Heart right ventricle (tissue), 16 donors: ENCODE data around the gene TANGO2. TPM values are rescaled to one million over a fixed set of nuclear protein-coding genes. Genes with fewer than 3 reads are reported as not detected.
"Not testable (repeated sequence)": the region's sequence is repeated elsewhere in the genome, so short reads cannot be mapped to it uniquely, and the experiment has no call there.

Source experiments
- ATAC-seq, 8 donors: fragments of 200-7000 bp; cut with Tn5 transposase; one replicate each; pipeline ENCODE4 v1.9.1; 2020; ENCODE audit warnings: mild to moderate bottlenecking in 8 of 8, moderate library complexity in 8 of 8, moderate number of reproducible peaks in 1 of 8
- DNase-seq, 2 donors: peaks; one replicate each; pipeline ENCODE4 v3.0.0-alpha.2; 2020
- H3K27ac ChIP-seq, 10 donors: fragments of 200-600 bp; sonication (generic) in 2 of 10; one replicate each; pipeline versions ENCODE4 v1.5.0 to v1.8.0; 2020 to 2022; ENCODE audit warnings: mild to moderate bottlenecking in 3 of 10
- H3K27me3 ChIP-seq, 7 donors: fragments of 200-600 bp; one replicate each; pipeline ENCODE4 v1.8.0; 2021 to 2022; ENCODE audit warnings: mild to moderate bottlenecking in 2 of 7
- H3K36me3 ChIP-seq, 9 donors: fragments of 200-600 bp; sonication (generic) in 1 of 9; one replicate each; pipeline versions ENCODE4 v1.5.0 to v1.8.0; 2020 to 2022; ENCODE audit warnings: mild to moderate bottlenecking in 2 of 9
- H3K4me1 ChIP-seq, 9 donors: fragments of 200-600 bp; sonication (generic) in 1 of 9; one replicate each; pipeline versions ENCODE4 v1.5.0 to v1.8.0; 2020 to 2022; ENCODE audit warnings: mild to moderate bottlenecking in 4 of 9
- H3K4me3 ChIP-seq, 10 donors: fragments of 200-600 bp; sonication (generic) in 2 of 10; one replicate each; pipeline versions ENCODE4 v1.5.0 to v1.8.0; 2020 to 2022; ENCODE audit warnings: mild to moderate bottlenecking in 7 of 10, moderate library complexity in 2 of 10
- H3K9me3 ChIP-seq, 11 donors: fragments of 200-600 bp in 10 of 11; sonication (generic) in 2 of 11; one replicate each; pipeline versions ENCODE4 v1.5.0 to v1.8.0; 2013 to 2022; ENCODE audit warnings: mild to moderate bottlenecking in 2 of 11, control low read depth in 1 of 11, moderate library complexity in 1 of 11
- WGBS, 2 donors: extraction: QIAGEN DNeasy Blood & Tissue Kit; methylation state at CpG; one replicate each; pipeline ENCODE4 v1.1.7; 2013; ENCODE audit warnings: inconsistent platforms in 1 of 2; 5-methylcytosine and 5-hydroxymethylcytosine counted together
- intact Hi-C, 10 donors: fragments of 100-400 bp; cut with DNase I; formaldehyde crosslinking; loops; one replicate each; pipeline versions ENCODE4 v1.11.1 to v1.14.2; 2022
- polyA plus RNA-seq, 2 donors: library from polyadenylated mRNA; stranded (reverse); fragments of 200-250 nt; gene quantifications; one replicate each; pipeline ENCODE4 v1.2.3, GENCODE V29; 2013
- total RNA-seq, 10 donors: library from RNA; stranded (reverse); fragmentation: NEBNext Ultra II Directional in 3 of 10; extraction: Animal tissue kit (Norgen Biotek cat#: 25700) in 3 of 10; gene quantifications; one replicate each; pipeline versions ENCODE4 v1.2.1 to v1.2.4, GENCODE V29; 2021 to 2023
- TF ChIP-seq, protein P1 (sequence below), 9 donors: fragments of 200-600 bp; sonication (generic) in 2 of 9; IDR thresholded peaks; one replicate each; pipeline versions ENCODE4 v1.5.0 to v1.8.0; 2021 to 2022; ENCODE audit warnings: antibody characterized with exemption in 9 of 9, mild to moderate bottlenecking in 5 of 9, moderate library complexity in 1 of 9
- donor health status: Arrhythmogenic right ventricular cardiomyopathy.
- donor health status: ischemic (EF 13 %, LVEDD 7.1; RV severe dilation, severe dysfunction).
- donor health status: healthy with polysubstance abuse.
- donor health status: DM: no; HTN: yes; CAD: no.
- donor health status: DM: no; HTN: no; CAD: no.
- donor health status: ischemic (EF 25% LVEDD 6.9; RV normal size, moderate dysfunction).
- donor health status: ischemic (EF 25% LVEDD 5.7; RV mildly dilated, moderate dysfunction).
- donor health status: healthy.
- donor health status: DM: yes; HTN: yes; CAD: no.
- donor health status: Ischemic cardiomyopathy.
- donor health status: ischemic (EF 35%, LVEDD 5.7; RV mildly dilated, moderate dysfunction).
- donor health status: nonischemic (EF 11% LVEDD 7.7; RV severe dilation, severe dysfunction).
- donor health status: DM: yes; HTN: yes; CAD: no.
- donor health status: PGD.
- donor health status: ischemic (EF 29% LVEDD 5.4; RV normal size, mild dysfunction).
- donor health status: nonischemic (EF 23%, LVEDD 6.1; RV moderate dilation, normal function).

Gene TANGO2
- total and polyA plus RNA-seq, 12 donors = 34.1 to 139 (median 81.0) TPM

DNA sequence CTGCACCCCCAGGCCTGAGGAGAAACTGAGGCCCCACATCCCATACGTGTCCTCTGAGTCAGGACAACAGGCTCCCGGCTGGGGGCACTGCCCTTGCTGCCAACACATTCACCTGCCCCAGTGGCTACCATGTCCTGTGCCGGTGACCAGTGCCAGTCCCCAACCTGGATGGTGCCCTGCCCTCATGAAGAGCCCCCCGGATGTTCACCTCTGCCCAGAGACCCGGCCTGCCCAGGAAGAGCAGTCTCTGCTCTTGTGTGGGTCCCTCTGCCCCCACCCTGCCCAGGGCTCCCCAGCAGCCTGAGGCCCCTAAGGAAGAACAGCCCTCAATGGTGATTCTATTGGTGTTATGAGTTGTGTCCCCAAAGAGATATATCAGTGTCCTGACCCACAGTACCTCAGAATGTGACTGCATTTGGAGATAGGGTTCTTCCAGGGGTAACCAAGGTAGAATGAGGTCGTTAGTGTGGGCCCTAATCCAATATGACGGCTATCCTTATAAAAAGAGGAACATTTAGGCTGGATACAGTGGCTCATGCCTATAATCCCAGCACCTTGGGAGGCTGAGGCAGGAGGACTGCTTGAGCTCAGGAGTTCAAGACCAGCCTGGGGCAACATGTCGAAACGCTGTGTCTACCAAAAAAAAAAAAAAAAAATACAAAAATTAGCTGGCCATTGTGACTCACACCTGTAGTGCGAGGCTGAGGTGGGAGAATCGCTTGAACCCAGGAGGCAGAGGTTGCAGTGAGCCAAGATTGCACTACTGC, 45.9 kb downstream of the TANGO2 start:
- WGBS, 2 donors = 92 to 94% methylated on average over 11 of the region's 11 CpGs
- no peak for DNase-seq

DNA sequence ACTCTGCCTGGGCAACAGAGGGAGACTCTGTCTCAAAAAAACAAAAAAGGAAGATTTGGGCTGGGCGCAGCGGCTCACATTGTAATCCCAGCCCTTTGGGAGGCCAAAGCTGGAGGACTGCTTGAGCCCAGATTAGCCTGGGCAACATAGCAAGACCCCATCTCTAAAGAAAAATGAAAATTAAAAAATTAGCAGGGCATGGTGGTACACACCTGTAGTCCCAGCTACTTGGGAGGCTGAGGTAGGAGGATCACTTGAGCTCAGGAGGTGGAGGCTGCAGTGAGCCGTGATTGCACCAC, 46.4 kb downstream of the TANGO2 start:
- ATAC-seq, H3K27ac ChIP-seq, H3K4me1 ChIP-seq, H3K9me3 ChIP-seq, intact Hi-C loops, H3K4me3 ChIP-seq, H3K27me3 ChIP-seq, DNase-seq: not testable (repeated sequence)
- peaks cover 0 to 42% (median 11%) of the 10 kb centered on the region in 9 donors for H3K36me3 ChIP-seq
- 98 to 100% methylated on average over 3 of the region's 3 CpGs for WGBS, 2 donors

More for the DNA sequence above, 45.9 kb downstream of the TANGO2 start:
- Histone ChIP-seq H3K4me1 (peaks cover 0 to 3% (median 0%) of the 10 kb centered on the region in 9 donors), H3K36me3 (peaks cover 0 to 47% (median 16%) of the 10 kb centered on the region in 9 donors), H3K27ac (no peak overlapping the region), H3K9me3 (no peaks in the 10 kb centered on the region), H3K4me3 (no peak overlapping the region), H3K27me3 (no peaks in the 10 kb centered on the region)
- intact Hi-C loops = no loop called here
- TF ChIP-seq, protein P1, sequence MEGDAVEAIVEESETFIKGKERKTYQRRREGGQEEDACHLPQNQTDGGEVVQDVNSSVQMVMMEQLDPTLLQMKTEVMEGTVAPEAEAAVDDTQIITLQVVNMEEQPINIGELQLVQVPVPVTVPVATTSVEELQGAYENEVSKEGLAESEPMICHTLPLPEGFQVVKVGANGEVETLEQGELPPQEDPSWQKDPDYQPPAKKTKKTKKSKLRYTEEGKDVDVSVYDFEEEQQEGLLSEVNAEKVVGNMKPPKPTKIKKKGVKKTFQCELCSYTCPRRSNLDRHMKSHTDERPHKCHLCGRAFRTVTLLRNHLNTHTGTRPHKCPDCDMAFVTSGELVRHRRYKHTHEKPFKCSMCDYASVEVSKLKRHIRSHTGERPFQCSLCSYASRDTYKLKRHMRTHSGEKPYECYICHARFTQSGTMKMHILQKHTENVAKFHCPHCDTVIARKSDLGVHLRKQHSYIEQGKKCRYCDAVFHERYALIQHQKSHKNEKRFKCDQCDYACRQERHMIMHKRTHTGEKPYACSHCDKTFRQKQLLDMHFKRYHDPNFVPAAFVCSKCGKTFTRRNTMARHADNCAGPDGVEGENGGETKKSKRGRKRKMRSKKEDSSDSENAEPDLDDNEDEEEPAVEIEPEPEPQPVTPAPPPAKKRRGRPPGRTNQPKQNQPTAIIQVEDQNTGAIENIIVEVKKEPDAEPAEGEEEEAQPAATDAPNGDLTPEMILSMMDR (IDR thresholded peaks at IDR 0.05) = no peak
- peak in 1 of 8 donors; percentile 21 for ATAC-seq

DNA sequence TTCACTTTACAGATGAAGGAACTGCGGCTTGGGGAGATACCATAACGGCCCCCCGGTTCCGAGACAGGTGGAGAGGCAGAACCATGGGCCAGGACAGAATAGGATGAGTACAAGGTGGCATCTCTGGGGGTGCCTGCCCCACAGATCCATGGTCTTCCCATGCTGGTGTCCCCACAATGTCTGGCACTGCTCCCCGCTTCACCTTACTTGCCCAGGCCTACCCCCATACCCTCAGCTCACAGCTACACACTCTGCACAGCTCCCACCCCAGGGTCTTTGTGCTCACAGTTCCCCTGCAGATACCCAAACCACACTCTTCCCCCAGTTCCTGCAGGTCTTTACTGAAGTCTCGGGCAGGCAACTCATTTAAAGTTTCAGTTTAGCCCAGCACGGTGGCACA, 47.7 kb downstream of the TANGO2 start:
- ATAC-seq (no peak), DNase-seq (no peak)
- TF ChIP-seq, protein P1 (IDR thresholded peaks at IDR 0.05) = no peak
- H3K4me1 ChIP-seq = no peaks in the 10 kb centered on the region
- H3K27ac ChIP-seq = no peak overlapping the region
- intact Hi-C loops = no loop called here
- H3K9me3 ChIP-seq = no peaks in the 10 kb centered on the region
- WGBS, 2 donors = 95 to 97% methylated on average over 7 of the region's 7 CpGs
- no peaks in the 10 kb centered on the region for H3K27me3 ChIP-seq
- peaks cover 0 to 29% (median 5%) of the 10 kb centered on the region in 9 donors for H3K36me3 ChIP-seq
- H3K4me3 ChIP-seq = no peak overlapping the region

DNA sequence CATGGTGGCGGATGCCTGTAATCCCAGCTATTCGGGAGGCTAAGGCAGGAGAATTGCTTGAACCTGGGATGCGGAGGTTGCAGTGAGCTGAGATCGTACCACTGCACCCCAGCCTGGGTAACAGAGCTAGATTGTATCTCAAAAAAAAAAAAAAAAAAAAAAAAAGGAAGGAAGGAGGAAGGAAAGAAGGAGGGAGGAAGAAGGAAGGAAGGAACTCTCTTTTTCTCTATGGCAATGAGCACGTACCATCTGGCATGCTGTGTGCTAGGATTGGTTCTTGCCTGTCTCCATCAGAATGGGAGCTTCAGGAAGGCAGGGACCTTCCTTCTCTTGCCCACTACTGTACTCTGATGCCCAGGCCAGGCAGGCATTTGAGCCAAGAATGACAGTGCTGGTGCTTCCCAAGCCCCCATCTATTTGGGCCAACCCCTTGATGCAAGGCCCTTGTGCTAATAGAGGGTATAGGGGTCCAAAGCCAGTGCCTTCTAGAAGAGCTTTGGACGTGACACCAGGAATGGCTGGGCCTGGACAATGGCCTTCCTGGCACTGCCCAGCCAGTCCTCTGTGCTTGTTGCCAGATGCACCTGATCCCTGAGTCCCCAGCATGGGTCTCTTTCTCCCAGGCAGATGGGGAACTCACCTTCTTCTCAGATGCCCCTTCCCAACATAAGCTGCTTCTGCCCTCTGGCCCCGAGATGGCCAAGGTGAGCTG, 48.6 kb downstream of the TANGO2 start:
- intact Hi-C loops = no loop called here

More for the DNA sequence above, 48.6 kb downstream of the TANGO2 start:
- Histone ChIP-seq H3K27me3 (no peaks in the 10 kb centered on the region), H3K4me3 (no peak overlapping the region), H3K4me1 (no peaks in the 10 kb centered on the region), H3K9me3 (no peaks in the 10 kb centered on the region), H3K36me3 (peaks cover 0 to 20% (median 5%) of the 10 kb centered on the region in 9 donors), H3K27ac (no peak overlapping the region)
- WGBS, 2 donors = 84 to 94% methylated on average over 7 of the region's 7 CpGs
- DNase-seq = no peak
- ATAC-seq = peak in 1 of 8 donors; percentile 15
- TF ChIP-seq, protein P1 (IDR thresholded peaks at IDR 0.05) = no peak
